RWPE2 (cell line): ENCODE measurements around the gene CCDC171.

Experiments
- ATAC-seq: fragments of 200-7000 bp; cut with Tn5 transposase; 3 replicates; pipeline ENCODE4 v1.9.1; 2021; ENCODE audit warnings: low read depth
- DNase-seq: peaks from one replicate; pipeline ENCODE4 v3.0.0-alpha.2; 2020; ENCODE audit warnings: low spot score
- H3K27ac ChIP-seq: fragments of 450-650 bp; 2 replicates; pipeline ENCODE4 v1.5.1; 2017; ENCODE audit warnings: mild to moderate bottlenecking; ENCODE audit not compliant: poor library complexity, severe bottlenecking
- H3K27me3 ChIP-seq: fragments of 250-450 bp; sonication (Bioruptor Pico); 2 replicates; pipeline ENCODE4 v1.5.1; 2021; ENCODE audit warnings: mild to moderate bottlenecking, moderate library complexity; ENCODE audit not compliant: insufficient read depth, poor library complexity, severe bottlenecking
- H3K36me3 ChIP-seq: fragments of 250-450 bp; sonication (Bioruptor Pico); 2 replicates; pipeline ENCODE4 v1.5.1; 2020; ENCODE audit warnings: low read depth, mild to moderate bottlenecking, moderate library complexity
- H3K4me1 ChIP-seq: fragments of 250-450 bp; sonication (Bioruptor Pico); 2 replicates; pipeline ENCODE4 v1.5.1; 2021; ENCODE audit warnings: mild to moderate bottlenecking, moderate library complexity; ENCODE audit not compliant: insufficient read depth, poor library complexity, severe bottlenecking
- H3K4me3 ChIP-seq: fragments of 250-450 bp; sonication (Bioruptor Pico); 2 replicates; pipeline ENCODE4 v1.5.1; 2021; ENCODE audit warnings: mild to moderate bottlenecking, moderate library complexity; ENCODE audit not compliant: severe bottlenecking
- H3K9me3 ChIP-seq: fragments of 250-450 bp; sonication (Bioruptor Pico); 2 replicates; pipeline ENCODE4 v1.5.1; 2021; ENCODE audit warnings: mild to moderate bottlenecking, moderate library complexity; ENCODE audit not compliant: severe bottlenecking
- TF ChIP-seq, protein P1 (sequence below): fragments of 450-650 bp; IDR thresholded peaks from one replicate; pipeline ENCODE4 v1.5.1; 2017; ENCODE audit warnings: mild to moderate bottlenecking, moderate library complexity; ENCODE audit not compliant: poor library complexity, severe bottlenecking

CCDC171 gene

DNA sequence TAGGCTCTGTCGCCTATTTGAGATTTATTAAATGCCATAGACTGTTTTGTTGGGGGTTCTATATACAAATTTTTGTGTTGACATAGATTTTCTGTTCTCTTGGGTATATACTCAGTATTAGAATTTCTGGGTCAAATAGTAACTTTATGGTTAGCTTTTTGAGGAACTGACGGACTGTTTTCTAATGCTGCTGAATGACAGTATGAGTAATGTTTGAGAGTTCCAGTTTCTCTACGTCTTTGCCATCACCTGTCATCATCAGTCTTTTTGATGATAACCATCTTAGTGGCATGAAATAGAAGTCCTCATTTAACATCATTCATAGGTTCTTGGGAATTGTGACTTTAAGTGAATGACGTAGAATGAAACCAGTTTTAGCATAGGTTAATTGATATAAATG lies 60.1 kb downstream of the CCDC171 start:
- no peak overlapping the region for H3K4me3 ChIP-seq
- H3K4me1 ChIP-seq, result no peaks in the 10 kb centered on the region
- no peaks in the 10 kb centered on the region for H3K9me3 ChIP-seq
- no peak for DNase-seq
- TF ChIP-seq, protein P1, sequence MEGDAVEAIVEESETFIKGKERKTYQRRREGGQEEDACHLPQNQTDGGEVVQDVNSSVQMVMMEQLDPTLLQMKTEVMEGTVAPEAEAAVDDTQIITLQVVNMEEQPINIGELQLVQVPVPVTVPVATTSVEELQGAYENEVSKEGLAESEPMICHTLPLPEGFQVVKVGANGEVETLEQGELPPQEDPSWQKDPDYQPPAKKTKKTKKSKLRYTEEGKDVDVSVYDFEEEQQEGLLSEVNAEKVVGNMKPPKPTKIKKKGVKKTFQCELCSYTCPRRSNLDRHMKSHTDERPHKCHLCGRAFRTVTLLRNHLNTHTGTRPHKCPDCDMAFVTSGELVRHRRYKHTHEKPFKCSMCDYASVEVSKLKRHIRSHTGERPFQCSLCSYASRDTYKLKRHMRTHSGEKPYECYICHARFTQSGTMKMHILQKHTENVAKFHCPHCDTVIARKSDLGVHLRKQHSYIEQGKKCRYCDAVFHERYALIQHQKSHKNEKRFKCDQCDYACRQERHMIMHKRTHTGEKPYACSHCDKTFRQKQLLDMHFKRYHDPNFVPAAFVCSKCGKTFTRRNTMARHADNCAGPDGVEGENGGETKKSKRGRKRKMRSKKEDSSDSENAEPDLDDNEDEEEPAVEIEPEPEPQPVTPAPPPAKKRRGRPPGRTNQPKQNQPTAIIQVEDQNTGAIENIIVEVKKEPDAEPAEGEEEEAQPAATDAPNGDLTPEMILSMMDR, result no peak
- H3K36me3 ChIP-seq, result no peaks in the 10 kb centered on the region
- H3K27me3 ChIP-seq, result no peaks in the 10 kb centered on the region
- ATAC-seq, result no peak
- no peak overlapping the region for H3K27ac ChIP-seq

DNA sequence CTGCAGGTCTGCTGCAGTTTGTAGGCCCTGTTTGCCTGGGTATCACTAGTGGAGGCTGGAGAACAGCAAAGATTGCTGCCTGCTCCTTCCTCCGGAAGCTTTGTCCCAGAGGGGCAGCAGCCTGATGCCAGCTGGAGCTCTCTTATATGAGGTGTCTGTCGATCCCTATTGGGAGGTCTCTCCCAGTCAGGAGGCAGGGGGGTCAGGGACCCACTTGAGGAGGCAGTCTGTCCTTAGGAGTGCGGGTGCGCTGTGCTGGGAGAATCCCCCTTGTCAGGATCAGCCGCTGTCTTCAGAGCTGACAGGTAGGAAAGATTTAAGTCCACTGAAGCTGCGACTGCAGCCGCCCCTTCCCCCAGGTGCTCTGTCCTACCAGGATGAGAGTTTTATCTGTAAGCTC lies 64.9 kb downstream of the CCDC171 start:
- H3K27me3 ChIP-seq, result no peaks in the 10 kb centered on the region
- ATAC-seq (no peak), DNase-seq (no peak)
- no peaks in the 10 kb centered on the region for H3K9me3 ChIP-seq
- H3K4me3 ChIP-seq, result no peak overlapping the region
- H3K36me3 ChIP-seq, result no peaks in the 10 kb centered on the region
- no peak overlapping the region for H3K27ac ChIP-seq
- no peaks in the 10 kb centered on the region for H3K4me1 ChIP-seq
- TF ChIP-seq, protein P1, result no peak

DNA sequence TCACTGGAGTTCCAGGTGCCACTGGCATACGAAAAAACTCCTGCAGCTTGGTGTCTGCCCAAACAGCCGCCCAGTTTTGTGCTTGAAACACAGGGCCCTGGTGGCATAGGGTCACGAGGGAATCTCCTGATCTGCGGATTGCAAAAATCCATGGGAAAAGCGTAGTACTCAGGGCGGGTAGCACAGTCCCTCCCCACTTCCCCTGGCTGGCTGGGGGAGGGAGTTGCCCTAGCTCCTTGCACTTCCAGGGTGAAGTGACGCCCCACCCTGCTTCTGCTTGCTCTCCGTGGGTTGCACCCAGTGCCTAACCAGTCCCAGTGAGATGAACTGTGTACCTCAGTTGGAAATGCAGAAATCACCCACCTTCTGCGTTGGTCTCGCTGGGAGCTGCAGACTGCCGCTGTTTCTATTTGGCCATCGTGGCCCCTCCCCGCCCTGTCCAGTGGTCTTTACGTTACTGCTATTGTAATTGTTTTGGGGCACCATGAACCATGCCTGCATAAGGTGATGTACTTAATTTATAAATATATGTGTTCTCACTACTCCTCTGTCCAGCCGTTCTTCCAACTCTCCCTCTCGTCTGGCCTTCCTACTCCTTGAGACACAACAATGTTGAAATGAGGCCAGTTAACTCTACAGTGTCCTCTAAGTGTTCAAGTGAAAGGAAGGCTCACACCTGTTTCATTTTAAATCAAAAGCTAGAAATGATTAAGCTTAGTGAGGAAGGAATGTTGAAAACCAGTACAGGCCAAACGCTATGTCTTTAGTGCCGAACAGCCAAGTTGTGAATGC lies 65.9 kb downstream of the CCDC171 start:
- Histone ChIP-seq H3K36me3 (no peaks in the 10 kb centered on the region), H3K4me1 (no peaks in the 10 kb centered on the region), H3K9me3 (no peaks in the 10 kb centered on the region), H3K27me3 (no peaks in the 10 kb centered on the region), H3K27ac (no peak overlapping the region), H3K4me3 (no peak overlapping the region)
- ATAC-seq (no peak), DNase-seq (no peak)
- TF ChIP-seq, protein P1, result no peak

DNA sequence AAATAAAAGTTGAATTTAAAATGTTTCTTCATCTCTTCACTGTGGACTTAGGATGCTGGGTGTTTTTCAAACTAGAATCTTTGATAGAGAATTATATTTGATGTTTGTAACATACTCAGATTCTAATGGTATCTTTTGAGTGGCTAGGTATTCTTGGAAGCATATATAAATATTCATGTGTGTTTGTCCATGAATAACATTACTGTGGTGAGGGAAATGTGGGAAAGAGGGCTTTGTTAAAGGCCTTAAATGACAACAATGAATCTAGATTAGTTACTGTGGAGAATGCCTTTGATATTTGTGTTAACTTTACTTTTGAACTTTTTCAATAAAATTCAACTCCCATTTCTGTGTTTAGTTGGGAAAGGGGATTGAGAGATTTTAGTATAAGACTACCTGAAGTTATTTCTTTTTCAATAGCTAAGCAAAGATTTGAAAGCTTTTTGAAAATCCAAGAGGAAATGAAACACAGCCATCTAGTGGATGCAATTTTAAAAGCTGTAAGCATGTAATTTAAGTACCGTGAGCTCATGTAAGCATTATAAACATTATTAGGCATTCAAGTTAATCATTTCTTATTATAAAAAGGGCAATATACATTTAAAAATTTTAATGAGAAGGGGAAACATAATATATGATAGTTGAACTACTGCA lies 69.6 kb downstream of the CCDC171 start:
- no peak overlapping the region for H3K27ac ChIP-seq
- ATAC-seq (no peak), DNase-seq (no peak)
- no peak overlapping the region for H3K4me3 ChIP-seq
- TF ChIP-seq, protein P1, result peak; percentile 65
- no peaks in the 10 kb centered on the region for H3K27me3 ChIP-seq
- no peaks in the 10 kb centered on the region for H3K4me1 ChIP-seq
- H3K36me3 ChIP-seq, result no peaks in the 10 kb centered on the region
- no peaks in the 10 kb centered on the region for H3K9me3 ChIP-seq

DNA sequence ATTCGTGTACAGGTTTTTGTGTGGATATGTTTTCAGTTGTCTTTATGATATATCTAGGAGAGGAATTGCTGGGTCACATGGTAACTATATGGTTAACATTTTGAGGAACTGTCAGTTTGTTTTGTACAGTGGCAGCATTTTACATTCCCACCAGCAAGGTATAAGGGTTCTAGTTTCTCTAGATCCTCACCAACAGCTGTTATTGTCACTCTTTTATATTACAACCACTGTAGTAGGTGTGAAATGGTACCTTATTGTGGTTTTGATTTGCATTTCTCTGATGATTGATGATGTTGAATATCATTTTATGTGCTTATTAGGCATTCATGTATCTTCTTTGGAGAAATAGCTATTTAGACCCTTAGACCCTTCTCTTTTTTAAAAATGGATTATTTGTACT lies 82.9 kb downstream of the CCDC171 start:
- no peak for DNase-seq
- Histone ChIP-seq H3K4me3 (no peak overlapping the region), H3K27ac (no peak overlapping the region), H3K27me3 (no peaks in the 10 kb centered on the region), H3K36me3 (no peaks in the 10 kb centered on the region), H3K9me3 (no peaks in the 10 kb centered on the region), H3K4me1 (no peaks in the 10 kb centered on the region)
- TF ChIP-seq, protein P1, result no peak
- no peak for ATAC-seq
